Kidney glomerular epithelial cell (primary cell): ENCODE data around the gene KIAA1671.
"Not testable (repeated sequence)": the region's sequence is repeated elsewhere in the genome, so short reads cannot be mapped to it uniquely, and the experiment has no call there.

Source experiments
- DNase-seq: peaks from one replicate; lab custom pipeline; 2025; lab: John Stamatoyannopoulos, UW

KIAA1671 gene

GRCh38 chr22:25172153-25172552, 219.6 kb downstream of the KIAA1671 start:
- no peak for DNase-seq

DNA sequence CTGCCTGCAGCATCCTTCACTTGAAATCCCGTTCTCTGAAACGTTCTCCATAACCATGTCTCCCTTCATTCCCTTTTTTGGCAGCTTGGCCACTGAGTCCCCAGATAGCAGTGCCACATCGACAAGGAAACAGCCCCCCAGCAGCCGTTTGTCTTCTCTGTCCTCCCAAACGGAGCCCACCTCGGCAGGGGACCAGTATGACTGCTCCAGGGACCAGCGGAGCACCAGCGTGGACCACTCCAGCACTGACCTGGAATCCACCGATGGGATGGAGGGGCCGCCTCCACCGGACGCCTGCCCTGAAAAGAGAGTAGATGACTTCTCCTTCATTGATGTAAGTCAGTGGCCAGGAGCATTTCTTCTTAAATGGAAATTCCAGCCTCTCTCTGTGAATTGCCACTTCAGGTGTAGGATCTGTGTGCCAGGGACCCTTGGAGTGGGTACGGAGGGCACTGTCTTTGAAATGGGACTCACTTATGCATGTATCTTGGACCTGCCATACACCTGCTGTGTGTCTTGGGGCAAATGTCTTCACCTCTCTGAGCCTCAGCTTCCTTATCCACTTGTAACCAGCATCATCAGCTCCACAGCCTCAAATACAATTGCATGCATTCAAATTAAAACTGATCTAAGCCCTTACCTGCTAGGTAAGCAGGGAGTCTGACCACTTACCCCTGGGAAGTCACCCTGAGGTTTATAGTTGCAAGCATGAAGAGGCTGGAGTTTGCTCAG, 221.8 kb downstream of the KIAA1671 start:
- no peak for DNase-seq

DNA sequence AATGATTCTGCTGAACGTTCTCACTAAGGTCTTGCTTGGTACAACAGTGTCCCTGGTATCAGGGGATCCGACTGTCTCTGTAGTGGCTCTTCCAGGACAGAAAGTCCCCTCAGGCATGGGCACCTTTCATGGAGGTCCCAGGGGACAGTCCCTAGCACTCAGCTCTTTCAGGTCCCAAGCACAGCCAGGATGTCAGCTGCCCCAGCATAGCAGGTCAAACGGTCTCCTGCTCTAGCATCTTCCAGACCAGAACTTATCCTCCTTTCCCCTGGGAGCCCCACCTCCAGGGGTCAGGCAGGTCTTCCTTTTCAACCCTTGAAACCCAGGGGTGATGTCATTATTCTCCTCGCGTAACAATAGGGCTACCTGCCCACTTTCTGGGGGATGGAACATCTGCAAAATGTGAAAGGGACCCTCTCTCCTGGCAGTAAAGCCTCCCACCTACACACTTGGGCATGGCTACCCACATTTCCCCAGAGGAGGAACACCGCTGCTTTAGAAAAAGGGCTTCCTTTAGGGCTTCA, 222.4 kb downstream of the KIAA1671 start:
- DNase-seq = no peak

DNA sequence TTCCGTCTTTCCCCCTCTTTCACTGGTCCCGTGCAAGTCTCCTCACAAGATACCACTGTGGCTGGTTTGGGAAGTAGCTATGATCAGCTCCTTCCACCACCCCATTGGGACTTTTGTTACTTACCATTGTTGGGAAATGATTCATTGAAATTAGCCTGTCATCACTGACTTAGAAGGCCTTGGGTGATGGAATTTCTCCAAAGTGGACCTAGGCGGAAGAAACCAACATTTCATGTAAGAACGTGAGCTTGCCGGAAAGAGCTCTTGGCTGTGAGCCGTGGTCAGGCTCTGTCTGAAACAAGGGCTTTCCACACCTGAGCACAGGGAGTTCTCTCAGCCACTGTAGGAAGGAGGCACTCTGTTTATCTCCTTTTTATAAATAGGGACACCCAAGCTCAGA, 223.7 kb downstream of the KIAA1671 start:
- DNase-seq = no peak

GRCh38 chr22:25176799-25177198, 224.3 kb downstream of the KIAA1671 start:
- DNase-seq = no peak

GRCh38 chr22:25177226-25177625, 224.7 kb downstream of the KIAA1671 start:
- no peak for DNase-seq

- DNase-seq = no peak
These were observed 225.4 kb downstream of the KIAA1671 start for GRCh38 chr22:25177895-25178294.

DNA sequence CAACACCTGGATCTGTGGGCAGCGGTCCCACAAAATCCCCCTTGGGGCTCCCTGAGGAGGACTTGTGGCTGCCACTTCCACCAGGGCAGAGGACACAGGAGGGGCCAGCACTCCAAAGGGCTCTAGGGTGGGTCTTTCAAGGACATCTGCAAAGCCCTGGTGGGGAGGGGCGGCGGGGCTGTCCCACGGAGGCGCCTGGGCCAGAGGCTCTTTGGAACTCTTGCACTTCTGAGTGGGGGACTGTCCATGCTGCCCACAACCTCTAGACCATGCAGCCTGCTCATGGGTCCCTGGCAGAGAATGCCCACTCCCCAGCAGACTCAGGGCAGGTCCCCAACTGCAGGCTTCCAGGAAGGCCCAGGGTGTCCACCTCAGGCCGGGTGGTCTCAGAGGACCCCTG, 225.8 kb downstream of the KIAA1671 start:
- DNase-seq = not testable (repeated sequence)

GRCh38 chr22:25178869-25179631, 226.5 kb downstream of the KIAA1671 start:
- DNase-seq = not testable (repeated sequence)

DNA sequence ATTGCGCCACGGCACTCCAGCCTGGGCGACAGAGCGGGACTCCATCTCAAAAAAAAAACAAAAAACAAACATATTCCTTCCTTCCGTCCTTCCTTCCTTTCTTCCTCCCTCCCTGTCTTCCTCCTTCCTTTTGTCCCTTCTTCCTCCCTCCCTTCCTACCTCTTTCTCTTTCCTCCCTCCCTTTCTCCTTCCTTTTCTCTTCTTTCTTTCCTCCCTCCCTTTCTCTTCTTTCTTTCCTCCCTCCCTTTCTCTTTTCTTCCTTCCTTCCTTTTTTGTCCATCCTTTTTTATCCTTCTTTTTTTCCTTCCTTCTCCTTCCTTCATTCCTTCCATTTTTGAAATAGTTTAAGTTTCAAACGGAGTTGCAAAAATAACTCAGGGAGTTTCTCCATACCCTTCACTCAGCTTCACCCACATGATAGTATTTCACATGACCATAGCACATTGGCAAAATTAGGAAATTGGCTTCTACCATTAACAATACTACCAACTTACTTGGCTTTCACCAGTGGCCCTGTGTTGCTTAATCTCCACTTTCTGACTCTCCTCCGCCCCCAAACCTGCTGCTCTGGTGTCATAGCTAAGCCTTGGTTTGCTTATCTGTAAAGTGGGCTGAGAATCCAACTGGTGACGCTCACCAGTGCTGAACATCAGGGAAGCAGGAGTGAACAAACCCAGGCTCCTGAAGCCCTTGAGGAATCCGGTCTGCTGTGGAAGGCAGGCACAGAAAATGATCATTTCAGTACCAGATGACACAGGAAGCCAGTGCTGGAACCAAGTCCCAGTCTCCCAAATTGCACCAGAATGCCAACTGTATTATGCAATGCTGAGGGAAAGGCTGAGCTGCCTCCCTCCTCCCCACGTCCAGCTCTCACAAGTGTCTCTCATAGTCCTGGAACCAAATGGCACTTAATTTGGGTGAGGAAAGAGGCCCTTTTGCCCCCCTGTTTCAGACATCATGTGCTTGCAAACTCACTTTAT, 229.9 kb downstream of the KIAA1671 start:
- DNase-seq = no peak

- no peak for DNase-seq
These were observed 231.6 kb downstream of the KIAA1671 start for GRCh38 chr22:25183949-25184619.

GRCh38 chr22:25186140-25186539, 233.6 kb downstream of the KIAA1671 start:
- DNase-seq = no peak

- no peak for DNase-seq
These were observed 235.0 kb downstream of the KIAA1671 start for GRCh38 chr22:25187469-25187868.

DNA sequence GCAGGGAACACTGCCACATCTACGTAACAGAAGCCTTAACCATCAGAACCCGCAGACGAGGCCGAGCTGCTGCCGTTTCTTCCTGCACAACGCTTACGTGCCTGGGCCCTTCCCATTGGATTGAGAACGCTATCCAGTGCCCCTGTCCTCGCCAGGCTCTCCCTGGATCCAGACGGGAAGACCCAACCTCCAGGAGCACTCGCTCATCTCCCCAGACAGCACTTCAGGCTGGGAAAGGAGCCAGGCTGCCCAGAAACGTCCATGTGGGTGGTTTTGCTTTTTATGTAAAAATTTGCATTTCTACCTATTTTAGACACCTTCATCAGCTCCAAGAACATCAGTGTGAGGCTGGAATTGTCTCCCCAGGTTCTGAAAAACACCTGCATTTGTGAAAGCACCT, 239.9 kb downstream of the KIAA1671 start:
- no peak for DNase-seq

DNA sequence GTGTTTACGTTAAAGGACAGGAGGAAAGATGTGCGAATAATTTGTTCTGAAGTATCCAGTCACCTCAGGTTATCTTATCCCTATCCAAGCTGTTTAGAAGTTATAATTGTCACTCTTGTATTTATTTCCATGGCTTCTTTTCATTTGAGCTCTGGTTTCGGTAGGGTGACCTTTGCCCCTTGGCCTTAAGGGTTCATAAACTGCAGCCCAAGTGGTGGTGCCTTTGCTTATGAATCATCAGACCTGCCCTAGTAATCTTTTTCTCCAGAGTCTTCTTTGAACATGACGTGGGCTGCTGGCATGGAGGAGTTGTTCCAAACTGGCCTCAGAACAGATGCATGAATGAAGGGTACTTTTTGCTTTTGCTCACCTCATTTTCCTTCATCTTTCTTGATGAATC, 240.6 kb downstream of the KIAA1671 start:
- DNase-seq = no peak

- no peak for DNase-seq
These were observed 241.0 kb downstream of the KIAA1671 start for GRCh38 chr22:25193548-25193947.

DNA sequence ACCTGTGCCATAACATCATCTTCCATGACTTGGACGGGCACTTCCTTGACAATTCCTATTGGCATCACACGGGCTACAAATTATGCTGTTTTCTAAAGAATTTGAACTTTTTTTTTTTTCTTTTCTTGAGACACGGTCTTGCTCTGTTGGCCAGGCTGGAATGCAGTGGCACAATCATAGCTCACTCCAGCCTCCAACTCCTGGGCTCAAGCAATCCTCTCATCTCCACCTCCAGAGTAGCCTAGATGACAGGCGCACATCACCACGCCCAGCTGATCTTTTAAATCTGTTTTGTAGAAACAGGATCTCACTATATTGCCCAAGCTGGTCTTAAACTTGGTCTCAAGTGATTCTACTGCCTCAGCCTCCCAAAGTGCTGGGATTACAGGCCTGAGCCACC, 243.8 kb downstream of the KIAA1671 start:
- DNase-seq = no peak

DNA sequence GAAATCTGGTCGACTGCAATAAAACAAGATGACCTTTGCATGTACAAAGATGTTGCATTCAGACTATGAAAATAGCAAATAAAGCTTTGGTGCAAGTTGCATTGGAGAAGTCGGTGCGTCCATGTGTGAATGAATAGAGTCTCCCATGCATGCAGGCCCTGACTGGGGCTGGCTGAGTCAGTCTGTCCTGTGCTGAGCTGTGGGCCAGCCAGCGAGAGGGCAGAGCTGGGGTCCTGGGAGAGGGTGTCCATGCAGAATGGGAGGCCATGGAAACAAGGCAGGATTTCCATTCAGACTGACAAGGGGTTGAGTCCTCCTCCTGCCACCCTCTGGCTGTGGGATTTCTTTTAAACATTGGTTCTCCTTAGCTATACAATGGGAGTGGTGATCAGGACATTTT, 244.8 kb downstream of the KIAA1671 start:
- no peak for DNase-seq

DNA sequence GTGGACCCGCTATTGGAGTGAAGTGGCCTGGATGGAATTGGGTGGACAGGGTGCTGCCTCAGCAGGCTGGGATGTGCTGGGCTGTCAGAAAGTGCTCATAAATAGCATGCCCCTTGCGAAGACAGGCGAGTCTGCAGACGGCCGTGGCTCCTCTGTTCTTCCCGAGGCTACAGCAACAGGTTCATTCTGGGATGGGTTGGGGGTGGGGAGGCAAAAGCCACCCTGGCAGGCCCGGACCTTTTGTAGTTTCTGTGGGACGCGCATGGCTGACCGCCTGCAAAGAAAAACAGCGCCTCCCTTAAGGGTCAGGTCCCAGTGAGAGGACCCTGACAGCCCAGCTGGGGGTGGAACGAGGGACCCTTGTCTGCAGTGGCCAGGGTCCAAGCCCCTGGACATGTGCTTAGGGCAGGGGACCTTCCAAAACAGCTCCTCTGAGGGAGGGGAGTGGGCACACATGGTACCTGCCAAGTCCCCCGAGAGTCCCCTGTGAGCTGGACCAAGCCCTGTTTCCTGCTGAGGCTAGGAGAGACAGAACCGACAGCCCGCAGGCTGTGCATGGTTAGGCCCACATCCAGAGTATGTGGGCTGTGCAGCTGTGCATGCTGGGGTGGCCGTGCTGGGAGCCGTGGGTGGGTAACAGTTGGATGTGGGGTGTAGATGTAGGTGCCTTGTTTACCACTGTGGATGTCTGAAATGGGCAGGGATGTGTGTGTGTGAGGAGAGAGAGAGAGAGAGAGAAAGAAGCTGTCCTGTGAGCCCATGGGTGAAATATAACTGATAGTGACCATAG, 247.4 kb downstream of the KIAA1671 start, which contains the start of gene CRYBB3:
Gene CRYBB3, plus strand, starts transcription at position 128 of the 790 bp plus-strand sequence. CDS start 1,539 bp downstream, outside the sequence.
- DNase-seq = peak; percentile 9

DNA sequence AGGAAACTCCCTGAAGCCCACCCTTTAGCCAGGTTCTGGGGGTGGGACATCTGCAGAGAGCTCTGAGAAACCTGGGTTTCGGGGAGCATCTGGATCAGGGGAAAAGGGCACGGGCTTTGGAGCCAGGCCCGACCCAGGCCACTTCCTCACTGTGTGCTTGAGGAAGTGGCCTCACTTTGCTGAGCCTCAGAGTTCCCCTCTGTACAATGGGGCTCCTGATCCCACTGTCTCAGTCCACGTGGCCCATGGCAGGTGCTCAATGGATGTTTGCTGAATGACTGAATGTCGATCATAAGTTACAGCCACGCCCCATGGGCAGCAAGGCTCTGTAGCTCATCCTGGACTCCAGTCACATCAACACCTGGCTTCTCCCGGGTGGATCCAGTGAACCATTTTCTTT, 248.5 kb downstream of the KIAA1671 start:
- DNase-seq = no peak
